HepG2 (cell line): ENCODE data around the gene GATA3. TPM values are rescaled to one million over a fixed set of nuclear protein-coding genes. Genes with fewer than 3 reads are reported as not detected.

ENCODE experiments used
- HNRNPK ChIP-seq: fragments of 200-400 bp; formaldehyde crosslinking; IDR thresholded peaks from 2 replicates; pipeline ENCODE4 v1.6.1; 2018; ENCODE audit warnings: low read length, low read depth, moderate library complexity, mild to moderate bottlenecking; ENCODE audit not compliant: poor library complexity, severe bottlenecking
- IRF2 ChIP-seq: IDR thresholded peaks from 2 replicates; pipeline ENCODE4 v1.6.1; 2018; ENCODE audit warnings: missing genetic modification reagents, missing compliant biosample characterization
- MYC ChIP-seq: sonication (generic); formaldehyde crosslinking; IDR thresholded peaks from 2 replicates; pipeline ENCODE4 v1.9.0; 2021; ENCODE audit warnings: missing genetic modification reagents, borderline replicate concordance
- SOX5 ChIP-seq: IDR thresholded peaks from 2 replicates; pipeline ENCODE4 v1.6.1; 2016; ENCODE audit warnings: borderline replicate concordance
- SSRP1 ChIP-seq: IDR thresholded peaks from 2 replicates; pipeline ENCODE4 v1.6.1; 2016; ENCODE audit warnings: control low read depth
- ZNF891 ChIP-seq: sonication (generic); formaldehyde crosslinking; IDR thresholded peaks from 2 replicates; pipeline ENCODE4 v1.5.0; 2020; ENCODE audit warnings: mild to moderate bottlenecking, missing genetic modification reagents
- polyA plus RNA-seq, 8 experiments: library from polyadenylated mRNA; depleted of rRNA in 3 of 8; stranded (reverse) in 7 of 8; unstranded in 1 of 8; fragments of >200 nt; fragmentation: Illumina TruSeq in 4 of 8; extraction: Trizol in 4 of 8; gene quantifications; 2 replicates each; pipeline versions ENCODE4 v1.2.1 to v1.2.3, GENCODE V29; 2011 to 2016; ENCODE audit warnings: low read depth in 4 of 8, missing spikeins in 1 of 8, mixed read lengths in 1 of 8; ENCODE audit not compliant: insufficient read depth in 1 of 8
- total RNA-seq, 5 experiments: library from RNA; depleted of rRNA; stranded (reverse); fragments of >200 nt; fragmentation: Illumina TruSeq; extraction: Trizol; gene quantifications; 2 replicates each; pipeline ENCODE4 v1.2.3, GENCODE V29; 2016; ENCODE audit warnings: low read depth in 1 of 5
- TF ChIP-seq, protein P1 (sequence below): sonication (generic); formaldehyde crosslinking; IDR thresholded peaks from 2 replicates; pipeline ENCODE4 v1.5.1; 2020; ENCODE audit warnings: mild to moderate bottlenecking, moderate library complexity, missing genetic modification reagents
- TF ChIP-seq, protein P2 (sequence below): sonication (generic); formaldehyde crosslinking; IDR thresholded peaks from 2 replicates; pipeline ENCODE4 v1.4.0; 2020; ENCODE audit warnings: missing genetic modification reagents
- TF ChIP-seq, protein P3 (sequence below): sonication (generic); formaldehyde crosslinking; IDR thresholded peaks from 2 replicates; pipeline ENCODE4 v1.4.0; 2020; ENCODE audit warnings: missing genetic modification reagents
- TF ChIP-seq, protein P4 (sequence below): sonication (generic); formaldehyde crosslinking; IDR thresholded peaks from 2 replicates; pipeline ENCODE4 v1.4.0; 2020; ENCODE audit warnings: missing genetic modification reagents
- TF ChIP-seq, protein P5 (sequence below): sonication (generic); formaldehyde crosslinking; IDR thresholded peaks from 2 replicates; pipeline ENCODE4 v1.4.0; 2020; ENCODE audit warnings: missing genetic modification reagents, borderline replicate concordance
- TF ChIP-seq, protein P6 (sequence below): sonication (generic); formaldehyde crosslinking; conservative IDR thresholded peaks from 2 replicates; pipeline ENCODE4 v1.4.0; 2020; ENCODE audit warnings: missing genetic modification reagents

The GATA3 gene
- total and polyA plus RNA-seq, 2 of the 13 experiments (the other 11 are each of a cell fraction or from before 2014, with no cell fraction given): not detected

DNA sequence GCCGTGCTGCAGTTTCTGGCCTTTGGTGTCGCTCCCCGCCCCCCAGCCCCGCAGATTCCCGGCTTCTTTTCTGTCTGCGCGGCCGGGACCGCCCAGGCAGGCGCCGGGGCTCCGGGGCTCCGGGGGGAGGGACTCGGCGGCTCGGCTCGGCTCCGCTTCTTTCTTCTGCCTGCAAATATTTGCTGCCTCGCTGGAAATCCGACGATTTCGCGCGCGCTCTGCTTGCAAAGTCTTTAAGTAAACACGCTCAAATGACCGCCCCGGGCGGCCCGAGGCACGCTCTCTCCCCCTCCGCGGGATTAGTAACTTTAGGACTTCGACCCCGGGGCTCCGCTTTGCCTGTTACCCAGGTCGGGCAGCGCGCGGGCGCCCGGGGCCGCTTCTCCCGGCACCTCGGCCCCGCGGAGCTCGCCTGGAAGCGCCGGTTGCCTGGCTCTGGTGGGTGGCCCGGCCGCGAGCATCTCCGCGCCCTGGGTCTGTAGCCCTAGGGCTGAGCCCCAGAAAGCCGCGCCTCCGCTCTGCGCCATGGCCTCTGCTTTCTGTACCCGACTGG lies 3.9 kb upstream of the GATA3 start (continued):
- TF ChIP-seq HNRNPK (no peak), ZNF891 (CRISPR knock-in tag) (no peak), SOX5 (CRISPR knock-in tag) (peak; percentile 59; the same call in 1 of the 2 replicates), MYC (CRISPR knock-in tag) (peak; percentile 64), SSRP1 (CRISPR knock-in tag) (no peak), IRF2 (CRISPR knock-in tag) (0 out of 2 replicates have a peak, but pooled peaks have one; percentile 26)
- TF ChIP-seq, protein P1, sequence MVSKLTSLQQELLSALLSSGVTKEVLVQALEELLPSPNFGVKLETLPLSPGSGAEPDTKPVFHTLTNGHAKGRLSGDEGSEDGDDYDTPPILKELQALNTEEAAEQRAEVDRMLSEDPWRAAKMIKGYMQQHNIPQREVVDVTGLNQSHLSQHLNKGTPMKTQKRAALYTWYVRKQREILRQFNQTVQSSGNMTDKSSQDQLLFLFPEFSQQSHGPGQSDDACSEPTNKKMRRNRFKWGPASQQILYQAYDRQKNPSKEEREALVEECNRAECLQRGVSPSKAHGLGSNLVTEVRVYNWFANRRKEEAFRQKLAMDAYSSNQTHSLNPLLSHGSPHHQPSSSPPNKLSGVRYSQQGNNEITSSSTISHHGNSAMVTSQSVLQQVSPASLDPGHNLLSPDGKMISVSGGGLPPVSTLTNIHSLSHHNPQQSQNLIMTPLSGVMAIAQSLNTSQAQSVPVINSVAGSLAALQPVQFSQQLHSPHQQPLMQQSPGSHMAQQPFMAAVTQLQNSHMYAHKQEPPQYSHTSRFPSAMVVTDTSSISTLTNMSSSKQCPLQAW: 0 out of 2 replicates have a peak, but pooled peaks have one; percentile 24
- TF ChIP-seq, protein P2, sequence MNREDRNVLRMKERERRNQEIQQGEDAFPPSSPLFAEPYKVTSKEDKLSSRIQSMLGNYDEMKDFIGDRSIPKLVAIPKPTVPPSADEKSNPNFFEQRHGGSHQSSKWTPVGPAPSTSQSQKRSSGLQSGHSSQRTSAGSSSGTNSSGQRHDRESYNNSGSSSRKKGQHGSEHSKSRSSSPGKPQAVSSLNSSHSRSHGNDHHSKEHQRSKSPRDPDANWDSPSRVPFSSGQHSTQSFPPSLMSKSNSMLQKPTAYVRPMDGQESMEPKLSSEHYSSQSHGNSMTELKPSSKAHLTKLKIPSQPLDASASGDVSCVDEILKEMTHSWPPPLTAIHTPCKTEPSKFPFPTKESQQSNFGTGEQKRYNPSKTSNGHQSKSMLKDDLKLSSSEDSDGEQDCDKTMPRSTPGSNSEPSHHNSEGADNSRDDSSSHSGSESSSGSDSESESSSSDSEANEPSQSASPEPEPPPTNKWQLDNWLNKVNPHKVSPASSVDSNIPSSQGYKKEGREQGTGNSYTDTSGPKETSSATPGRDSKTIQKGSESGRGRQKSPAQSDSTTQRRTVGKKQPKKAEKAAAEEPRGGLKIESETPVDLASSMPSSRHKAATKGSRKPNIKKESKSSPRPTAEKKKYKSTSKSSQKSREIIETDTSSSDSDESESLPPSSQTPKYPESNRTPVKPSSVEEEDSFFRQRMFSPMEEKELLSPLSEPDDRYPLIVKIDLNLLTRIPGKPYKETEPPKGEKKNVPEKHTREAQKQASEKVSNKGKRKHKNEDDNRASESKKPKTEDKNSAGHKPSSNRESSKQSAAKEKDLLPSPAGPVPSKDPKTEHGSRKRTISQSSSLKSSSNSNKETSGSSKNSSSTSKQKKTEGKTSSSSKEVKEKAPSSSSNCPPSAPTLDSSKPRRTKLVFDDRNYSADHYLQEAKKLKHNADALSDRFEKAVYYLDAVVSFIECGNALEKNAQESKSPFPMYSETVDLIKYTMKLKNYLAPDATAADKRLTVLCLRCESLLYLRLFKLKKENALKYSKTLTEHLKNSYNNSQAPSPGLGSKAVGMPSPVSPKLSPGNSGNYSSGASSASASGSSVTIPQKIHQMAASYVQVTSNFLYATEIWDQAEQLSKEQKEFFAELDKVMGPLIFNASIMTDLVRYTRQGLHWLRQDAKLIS (CRISPR knock-in tag): no peak
- TF ChIP-seq, protein P3, sequence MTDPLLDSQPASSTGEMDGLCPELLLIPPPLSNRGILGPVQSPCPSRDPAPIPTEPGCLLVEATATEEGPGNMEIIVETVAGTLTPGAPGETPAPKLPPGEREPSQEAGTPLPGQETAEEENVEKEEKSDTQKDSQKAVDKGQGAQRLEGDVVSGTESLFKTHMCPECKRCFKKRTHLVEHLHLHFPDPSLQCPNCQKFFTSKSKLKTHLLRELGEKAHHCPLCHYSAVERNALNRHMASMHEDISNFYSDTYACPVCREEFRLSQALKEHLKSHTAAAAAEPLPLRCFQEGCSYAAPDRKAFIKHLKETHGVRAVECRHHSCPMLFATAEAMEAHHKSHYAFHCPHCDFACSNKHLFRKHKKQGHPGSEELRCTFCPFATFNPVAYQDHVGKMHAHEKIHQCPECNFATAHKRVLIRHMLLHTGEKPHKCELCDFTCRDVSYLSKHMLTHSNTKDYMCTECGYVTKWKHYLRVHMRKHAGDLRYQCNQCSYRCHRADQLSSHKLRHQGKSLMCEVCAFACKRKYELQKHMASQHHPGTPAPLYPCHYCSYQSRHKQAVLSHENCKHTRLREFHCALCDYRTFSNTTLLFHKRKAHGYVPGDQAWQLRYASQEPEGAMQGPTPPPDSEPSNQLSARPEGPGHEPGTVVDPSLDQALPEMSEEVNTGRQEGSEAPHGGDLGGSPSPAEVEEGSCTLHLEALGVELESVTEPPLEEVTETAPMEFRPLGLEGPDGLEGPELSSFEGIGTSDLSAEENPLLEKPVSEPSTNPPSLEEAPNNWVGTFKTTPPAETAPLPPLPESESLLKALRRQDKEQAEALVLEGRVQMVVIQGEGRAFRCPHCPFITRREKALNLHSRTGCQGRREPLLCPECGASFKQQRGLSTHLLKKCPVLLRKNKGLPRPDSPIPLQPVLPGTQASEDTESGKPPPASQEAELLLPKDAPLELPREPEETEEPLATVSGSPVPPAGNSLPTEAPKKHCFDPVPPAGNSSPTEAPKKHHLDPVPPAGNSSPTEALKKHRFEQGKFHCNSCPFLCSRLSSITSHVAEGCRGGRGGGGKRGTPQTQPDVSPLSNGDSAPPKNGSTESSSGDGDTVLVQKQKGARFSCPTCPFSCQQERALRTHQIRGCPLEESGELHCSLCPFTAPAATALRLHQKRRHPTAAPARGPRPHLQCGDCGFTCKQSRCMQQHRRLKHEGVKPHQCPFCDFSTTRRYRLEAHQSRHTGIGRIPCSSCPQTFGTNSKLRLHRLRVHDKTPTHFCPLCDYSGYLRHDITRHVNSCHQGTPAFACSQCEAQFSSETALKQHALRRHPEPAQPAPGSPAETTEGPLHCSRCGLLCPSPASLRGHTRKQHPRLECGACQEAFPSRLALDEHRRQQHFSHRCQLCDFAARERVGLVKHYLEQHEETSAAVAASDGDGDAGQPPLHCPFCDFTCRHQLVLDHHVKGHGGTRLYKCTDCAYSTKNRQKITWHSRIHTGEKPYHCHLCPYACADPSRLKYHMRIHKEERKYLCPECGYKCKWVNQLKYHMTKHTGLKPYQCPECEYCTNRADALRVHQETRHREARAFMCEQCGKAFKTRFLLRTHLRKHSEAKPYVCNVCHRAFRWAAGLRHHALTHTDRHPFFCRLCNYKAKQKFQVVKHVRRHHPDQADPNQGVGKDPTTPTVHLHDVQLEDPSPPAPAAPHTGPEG (CRISPR knock-in tag): no peak
- TF ChIP-seq, protein P4, sequence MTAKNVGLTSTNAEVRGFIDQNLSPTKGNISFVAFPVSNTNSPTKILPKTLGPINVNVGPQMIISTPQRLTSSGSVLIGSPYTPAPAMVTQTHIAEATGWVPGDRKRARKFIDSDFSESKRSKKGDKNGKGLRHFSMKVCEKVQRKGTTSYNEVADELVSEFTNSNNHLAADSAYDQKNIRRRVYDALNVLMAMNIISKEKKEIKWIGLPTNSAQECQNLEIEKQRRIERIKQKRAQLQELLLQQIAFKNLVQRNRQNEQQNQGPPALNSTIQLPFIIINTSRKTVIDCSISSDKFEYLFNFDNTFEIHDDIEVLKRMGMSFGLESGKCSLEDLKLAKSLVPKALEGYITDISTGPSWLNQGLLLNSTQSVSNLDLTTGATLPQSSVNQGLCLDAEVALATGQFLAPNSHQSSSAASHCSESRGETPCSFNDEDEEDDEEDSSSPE (CRISPR knock-in tag): peak; percentile 89
- TF ChIP-seq, protein P5, sequence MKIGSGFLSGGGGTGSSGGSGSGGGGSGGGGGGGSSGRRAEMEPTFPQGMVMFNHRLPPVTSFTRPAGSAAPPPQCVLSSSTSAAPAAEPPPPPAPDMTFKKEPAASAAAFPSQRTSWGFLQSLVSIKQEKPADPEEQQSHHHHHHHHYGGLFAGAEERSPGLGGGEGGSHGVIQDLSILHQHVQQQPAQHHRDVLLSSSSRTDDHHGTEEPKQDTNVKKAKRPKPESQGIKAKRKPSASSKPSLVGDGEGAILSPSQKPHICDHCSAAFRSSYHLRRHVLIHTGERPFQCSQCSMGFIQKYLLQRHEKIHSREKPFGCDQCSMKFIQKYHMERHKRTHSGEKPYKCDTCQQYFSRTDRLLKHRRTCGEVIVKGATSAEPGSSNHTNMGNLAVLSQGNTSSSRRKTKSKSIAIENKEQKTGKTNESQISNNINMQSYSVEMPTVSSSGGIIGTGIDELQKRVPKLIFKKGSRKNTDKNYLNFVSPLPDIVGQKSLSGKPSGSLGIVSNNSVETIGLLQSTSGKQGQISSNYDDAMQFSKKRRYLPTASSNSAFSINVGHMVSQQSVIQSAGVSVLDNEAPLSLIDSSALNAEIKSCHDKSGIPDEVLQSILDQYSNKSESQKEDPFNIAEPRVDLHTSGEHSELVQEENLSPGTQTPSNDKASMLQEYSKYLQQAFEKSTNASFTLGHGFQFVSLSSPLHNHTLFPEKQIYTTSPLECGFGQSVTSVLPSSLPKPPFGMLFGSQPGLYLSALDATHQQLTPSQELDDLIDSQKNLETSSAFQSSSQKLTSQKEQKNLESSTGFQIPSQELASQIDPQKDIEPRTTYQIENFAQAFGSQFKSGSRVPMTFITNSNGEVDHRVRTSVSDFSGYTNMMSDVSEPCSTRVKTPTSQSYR (CRISPR knock-in tag): peak; percentile 46; the same call in 1 of the 2 replicates
- TF ChIP-seq, protein P6, sequence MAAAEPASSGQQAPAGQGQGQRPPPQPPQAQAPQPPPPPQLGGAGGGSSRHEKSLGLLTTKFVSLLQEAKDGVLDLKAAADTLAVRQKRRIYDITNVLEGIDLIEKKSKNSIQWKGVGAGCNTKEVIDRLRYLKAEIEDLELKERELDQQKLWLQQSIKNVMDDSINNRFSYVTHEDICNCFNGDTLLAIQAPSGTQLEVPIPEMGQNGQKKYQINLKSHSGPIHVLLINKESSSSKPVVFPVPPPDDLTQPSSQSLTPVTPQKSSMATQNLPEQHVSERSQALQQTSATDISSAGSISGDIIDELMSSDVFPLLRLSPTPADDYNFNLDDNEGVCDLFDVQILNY (CRISPR knock-in tag): peak; percentile 82
